ENCODE results near the gene CREBBP.

DNA sequence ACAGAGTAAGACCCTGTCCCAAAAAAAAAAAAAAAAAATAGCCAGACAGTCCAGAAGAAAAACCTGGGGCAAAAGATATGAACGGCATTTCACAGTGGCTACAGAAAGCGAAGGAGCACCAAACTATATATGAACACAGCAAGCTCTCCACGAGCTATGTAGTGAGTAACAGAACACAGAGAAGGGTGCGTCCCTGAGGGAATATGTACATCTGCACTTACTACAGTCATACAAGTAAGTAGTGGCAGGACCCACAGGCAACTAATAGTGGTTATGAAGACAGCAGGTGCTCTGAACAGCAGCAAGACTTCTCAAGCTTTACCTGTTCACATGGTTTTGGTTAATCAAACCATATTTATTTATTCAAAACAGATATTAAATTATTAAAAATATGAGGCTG, 179.0 kb downstream of the CREBBP start:
- TF ChIP-seq, protein P1, sequence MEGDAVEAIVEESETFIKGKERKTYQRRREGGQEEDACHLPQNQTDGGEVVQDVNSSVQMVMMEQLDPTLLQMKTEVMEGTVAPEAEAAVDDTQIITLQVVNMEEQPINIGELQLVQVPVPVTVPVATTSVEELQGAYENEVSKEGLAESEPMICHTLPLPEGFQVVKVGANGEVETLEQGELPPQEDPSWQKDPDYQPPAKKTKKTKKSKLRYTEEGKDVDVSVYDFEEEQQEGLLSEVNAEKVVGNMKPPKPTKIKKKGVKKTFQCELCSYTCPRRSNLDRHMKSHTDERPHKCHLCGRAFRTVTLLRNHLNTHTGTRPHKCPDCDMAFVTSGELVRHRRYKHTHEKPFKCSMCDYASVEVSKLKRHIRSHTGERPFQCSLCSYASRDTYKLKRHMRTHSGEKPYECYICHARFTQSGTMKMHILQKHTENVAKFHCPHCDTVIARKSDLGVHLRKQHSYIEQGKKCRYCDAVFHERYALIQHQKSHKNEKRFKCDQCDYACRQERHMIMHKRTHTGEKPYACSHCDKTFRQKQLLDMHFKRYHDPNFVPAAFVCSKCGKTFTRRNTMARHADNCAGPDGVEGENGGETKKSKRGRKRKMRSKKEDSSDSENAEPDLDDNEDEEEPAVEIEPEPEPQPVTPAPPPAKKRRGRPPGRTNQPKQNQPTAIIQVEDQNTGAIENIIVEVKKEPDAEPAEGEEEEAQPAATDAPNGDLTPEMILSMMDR (optimal IDR thresholded peaks at IDR 0.05 in 1 of 3, IDR thresholded peaks at IDR 0.05 in 1 of 3, conservative IDR thresholded peaks at IDR 0.05 in 1 of 3; ENCODE audit: extremely low read depth in 1 of 3, insufficient read depth in 2 of 3, low read length in 3 of 3): no peak
- TF ChIP-seq EZH2 (IDR thresholded peaks at IDR 0.05; ENCODE audit: low read length): no peak
